GM12892 (cell line): ENCODE results near the gene VPS54.
"Not testable (repeated sequence)": the region's sequence is repeated elsewhere in the genome, so short reads cannot be mapped to it uniquely, and the experiment has no call there.

Experiments
- DNase-seq: peaks from one replicate; pipeline ENCODE4 v3.0.0; 2011; ENCODE audit not compliant: insufficient read length
- FAIRE-seq: peaks from 2 replicates; lab custom pipeline; 2011; peaks lifted over from hg19 to GRCh38; lab: Jason Lieb, UNC
- POLR2A ChIP-seq: IDR thresholded peaks from 2 replicates; pipeline ENCODE4 v1.6.1; 2011; ENCODE audit warnings: low read depth, low read length, control low read depth
- POLR2AphosphoS5 ChIP-seq: IDR thresholded peaks from 2 replicates; pipeline ENCODE4 v1.6.1; 2011; ENCODE audit warnings: low read depth, low read length, control low read depth
- TAF1 ChIP-seq: IDR thresholded peaks from 2 replicates; pipeline ENCODE4 v1.6.1; 2011; ENCODE audit warnings: low read depth, mild to moderate bottlenecking, control low read depth, low read length, borderline replicate concordance

The VPS54 gene

DNA sequence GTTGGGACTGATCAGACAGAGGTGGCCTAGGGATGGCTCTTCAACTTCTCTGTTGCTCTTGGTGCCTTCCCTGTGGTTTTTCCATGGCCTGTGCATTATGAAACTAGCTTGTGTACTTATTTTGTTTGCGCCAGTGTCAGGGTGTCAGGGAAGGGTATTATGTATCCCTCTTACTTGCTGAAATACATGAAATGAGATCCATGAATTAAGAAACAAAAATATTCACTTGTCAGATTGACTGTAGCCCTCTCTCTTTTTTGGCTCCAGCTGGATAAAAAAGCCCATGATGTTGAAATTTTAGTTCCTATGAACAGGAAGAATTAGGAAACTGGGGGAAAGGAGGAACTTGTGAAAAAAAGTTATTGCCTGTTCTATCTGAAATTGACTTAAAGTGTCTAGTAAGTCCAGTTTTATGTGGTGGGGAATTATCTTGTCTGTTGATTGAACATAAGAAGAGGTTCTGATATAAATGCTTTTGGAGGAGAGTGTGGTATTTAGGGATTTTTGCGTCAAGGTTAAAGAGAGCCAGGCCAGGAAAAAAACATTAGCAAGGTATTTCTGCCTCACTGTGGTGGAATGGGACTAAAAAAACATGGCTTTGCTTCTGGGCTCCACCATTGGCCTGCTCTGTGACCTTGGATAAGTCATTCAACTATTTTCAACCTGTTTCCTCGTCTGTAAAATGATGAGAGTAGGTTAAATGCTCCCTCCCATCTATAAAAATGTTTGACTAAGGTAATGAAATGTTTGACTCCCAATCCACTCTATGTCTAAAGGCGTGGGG, 165.5 kb downstream of the VPS54 start:
- no peak for FAIRE-seq
- DNase-seq: no peak
- no peak for TF ChIP-seq TAF1
- TF ChIP-seq POLR2AphosphoS5: no peak
- no peak for TF ChIP-seq POLR2A

DNA sequence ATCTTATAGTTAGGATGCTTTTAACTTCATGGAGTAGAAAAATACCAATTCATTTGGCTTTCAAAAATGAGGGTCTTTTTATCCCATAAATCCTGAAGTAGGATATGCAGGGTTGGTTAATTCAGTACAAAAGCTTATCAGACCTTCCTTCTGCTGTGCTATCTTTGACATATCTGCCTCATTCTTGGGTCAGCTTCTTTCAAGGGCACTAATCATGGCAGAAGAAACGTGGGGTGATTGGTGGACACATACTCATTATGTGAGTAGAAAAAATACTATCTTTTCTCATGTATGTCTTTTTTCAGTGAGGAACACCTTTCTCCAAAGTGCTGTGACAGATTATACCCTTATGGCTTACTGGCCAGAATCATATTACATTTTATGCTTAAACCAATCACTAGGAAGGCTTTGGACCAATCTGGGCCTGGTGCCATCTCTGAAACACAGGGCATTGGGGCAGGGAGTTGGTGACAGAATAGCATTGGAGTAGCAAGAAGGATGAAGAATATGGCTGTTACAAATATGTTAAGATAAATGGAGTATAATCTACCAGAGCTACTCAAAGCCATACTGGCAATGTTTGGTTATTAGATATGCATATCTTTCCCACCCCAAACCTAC, 167.4 kb downstream of the VPS54 start:
- DNase-seq (no peak), FAIRE-seq (no peak)
- TF ChIP-seq POLR2AphosphoS5 (no peak), POLR2A (no peak), TAF1 (no peak)

DNA sequence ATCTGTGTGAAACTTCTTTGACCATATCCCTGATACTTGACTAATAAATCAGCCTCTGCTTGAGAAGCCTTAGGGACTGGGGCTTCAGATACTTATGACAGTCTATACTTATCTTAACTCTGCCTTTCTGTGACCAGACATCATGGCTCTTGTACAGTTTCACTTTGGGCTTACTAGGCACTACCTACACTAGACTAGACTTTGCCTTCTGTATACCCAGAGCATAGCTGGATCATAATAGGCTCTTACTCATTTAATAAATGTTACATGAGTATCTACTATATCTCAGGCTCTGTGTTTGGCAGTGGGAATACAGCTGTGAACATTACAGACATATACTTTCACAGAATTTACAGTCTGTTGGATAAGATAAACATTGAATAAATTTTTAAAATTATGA, 168.6 kb downstream of the VPS54 start:
- no peak for FAIRE-seq
- no peak for DNase-seq

DNA sequence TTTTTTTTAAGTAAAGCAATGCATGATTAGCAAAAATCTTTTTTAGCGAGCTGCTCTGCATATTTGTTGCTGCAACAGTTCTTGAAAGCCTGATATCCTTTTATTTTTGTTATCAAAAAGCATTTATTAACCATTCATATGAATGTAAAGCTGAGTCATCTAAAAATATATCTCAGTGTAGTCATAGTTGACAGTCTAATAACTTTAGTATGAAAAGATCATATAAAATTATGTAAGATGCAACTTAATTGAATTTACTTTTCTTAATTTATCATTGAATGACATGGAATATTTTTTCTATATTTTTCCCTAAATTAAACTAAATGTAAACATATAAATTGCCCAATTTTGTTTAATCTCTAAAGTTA, 169.0 kb downstream of the VPS54 start:
- no peak for FAIRE-seq
- TF ChIP-seq TAF1: no peak
- TF ChIP-seq POLR2AphosphoS5: no peak
- TF ChIP-seq POLR2A: no peak
- no peak for DNase-seq

More for the DNA sequence above, 168.6 kb downstream of the VPS54 start:
- TF ChIP-seq POLR2A (no peak), TAF1 (no peak), POLR2AphosphoS5 (no peak)

DNA sequence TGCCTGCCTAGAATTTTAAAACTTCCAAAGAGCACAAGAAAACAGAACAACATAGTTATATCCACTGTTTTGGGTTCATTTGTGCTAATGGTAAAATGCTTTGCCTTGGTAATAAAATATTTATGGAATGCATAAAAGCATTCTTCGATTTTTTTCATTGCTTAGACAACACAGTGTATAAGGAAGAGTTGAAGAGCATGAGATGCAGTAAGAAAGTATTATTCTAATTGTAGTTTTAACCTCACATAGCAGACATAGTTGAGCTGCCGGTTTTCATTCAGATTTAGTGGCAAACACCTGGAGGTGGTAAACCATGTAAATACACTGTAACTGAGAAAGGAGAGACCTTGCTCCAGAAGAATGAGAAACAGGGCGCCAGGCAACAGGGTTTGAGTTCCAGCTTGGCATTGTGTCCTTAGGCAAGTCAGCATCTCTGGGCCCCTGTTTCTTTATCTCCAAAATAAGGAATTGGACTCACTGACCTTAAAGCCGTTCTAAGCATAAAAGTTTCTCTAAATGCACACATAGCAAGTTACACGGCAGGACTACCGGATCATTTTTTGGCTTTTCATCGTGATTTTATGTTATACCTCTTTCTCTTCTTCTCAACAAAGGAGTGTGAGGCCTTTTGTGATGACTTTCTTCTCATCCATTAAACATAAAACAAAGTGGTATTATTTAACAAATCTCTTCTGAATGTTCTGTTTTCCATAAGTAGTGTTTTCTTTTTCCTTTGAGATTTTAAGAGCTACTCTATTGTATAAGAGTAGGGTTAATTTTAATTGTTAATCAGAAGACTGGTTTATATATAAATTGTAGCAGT, 169.6 kb downstream of the VPS54 start:
- DNase-seq (no peak), FAIRE-seq (no peak)
- no peak for TF ChIP-seq TAF1
- no peak for TF ChIP-seq POLR2A
- TF ChIP-seq POLR2AphosphoS5: no peak

DNA sequence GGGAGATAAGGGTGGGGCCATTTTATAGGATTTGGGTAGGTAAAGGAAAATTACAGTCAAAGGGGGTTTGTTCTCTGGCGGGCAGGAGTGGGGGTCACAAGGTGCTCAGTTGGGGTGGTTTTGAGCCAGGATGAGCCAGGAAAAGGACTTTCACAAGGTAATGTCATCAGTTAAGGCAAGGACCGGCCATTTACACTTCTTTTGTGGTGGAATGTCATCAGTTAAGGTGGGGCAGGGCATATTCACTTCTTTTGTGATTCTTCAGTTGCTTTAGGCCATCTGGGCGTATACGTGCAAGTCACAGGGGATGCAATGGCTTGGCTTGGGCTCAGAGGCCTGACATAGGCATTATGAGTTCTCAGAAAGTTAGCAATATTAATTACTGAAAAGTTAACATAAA, 171.7 kb downstream of the VPS54 start:
- not testable (repeated sequence) for FAIRE-seq, DNase-seq

DNA sequence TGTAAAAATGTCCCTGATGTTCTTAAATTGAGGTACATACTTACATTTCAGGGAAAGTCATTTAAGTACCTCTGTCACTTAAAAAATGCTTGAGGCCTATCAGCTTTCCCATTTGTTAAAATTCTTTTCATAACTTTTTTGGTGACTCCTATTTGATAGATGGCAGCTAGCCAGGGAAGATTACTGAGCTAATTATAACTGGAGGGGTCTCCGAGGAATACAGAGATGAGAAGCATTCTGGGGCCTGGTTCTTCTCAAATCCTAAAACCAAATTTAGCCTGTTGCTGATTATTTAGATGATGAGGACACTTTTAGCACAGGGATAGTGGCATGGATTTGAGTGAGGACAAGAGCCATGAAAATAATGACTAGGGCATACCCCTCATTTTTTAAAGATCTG, 172.7 kb downstream of the VPS54 start:
- TF ChIP-seq POLR2A: no peak
- no peak for TF ChIP-seq POLR2AphosphoS5
- no peak for TF ChIP-seq TAF1
- FAIRE-seq: no peak
- no peak for DNase-seq

DNA sequence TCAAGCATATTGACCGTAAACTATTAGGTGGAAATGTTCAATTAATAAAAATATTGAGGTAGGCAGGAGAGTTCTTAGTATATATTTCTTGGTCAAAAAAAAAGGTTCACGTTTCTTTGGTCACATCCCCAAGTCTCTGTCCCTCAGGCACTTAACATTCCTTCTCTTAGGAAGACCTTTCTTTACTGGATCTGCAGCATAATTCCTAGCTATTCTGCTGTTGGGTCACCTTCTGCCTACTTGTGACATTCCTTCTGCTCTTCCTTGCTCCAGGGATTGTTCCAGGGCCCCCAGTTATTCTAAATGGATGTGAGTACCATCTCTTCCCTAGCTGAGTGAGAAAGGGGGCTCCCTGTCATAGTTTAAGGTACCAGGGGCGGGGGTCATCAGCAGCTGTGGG, 173.4 kb downstream of the VPS54 start:
- TF ChIP-seq POLR2A (no peak), TAF1 (no peak), POLR2AphosphoS5 (no peak)
- FAIRE-seq: no peak
- no peak for DNase-seq

DNA sequence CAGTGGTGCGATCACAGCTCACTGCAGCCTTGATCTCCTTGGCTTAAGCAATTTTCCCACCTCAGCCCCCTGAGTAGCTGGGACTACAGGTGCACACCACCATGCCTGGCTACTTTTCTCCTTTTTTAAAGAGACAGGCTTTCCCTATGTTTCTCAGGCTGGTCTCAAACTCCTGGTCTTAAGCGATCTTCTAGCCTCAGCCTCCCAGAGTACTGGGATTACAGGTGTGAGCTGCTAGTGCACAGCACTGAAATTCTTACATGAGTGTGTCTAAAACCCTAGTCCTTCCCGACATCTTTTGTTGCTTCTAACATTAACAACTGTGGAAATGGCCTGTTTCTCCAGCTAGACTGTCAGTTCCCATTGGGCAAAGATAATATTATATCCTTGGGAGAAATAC, 174.6 kb downstream of the VPS54 start:
- FAIRE-seq (no peak), DNase-seq (no peak)
- no peak for TF ChIP-seq POLR2A
- no peak for TF ChIP-seq POLR2AphosphoS5
- TF ChIP-seq TAF1: no peak

DNA sequence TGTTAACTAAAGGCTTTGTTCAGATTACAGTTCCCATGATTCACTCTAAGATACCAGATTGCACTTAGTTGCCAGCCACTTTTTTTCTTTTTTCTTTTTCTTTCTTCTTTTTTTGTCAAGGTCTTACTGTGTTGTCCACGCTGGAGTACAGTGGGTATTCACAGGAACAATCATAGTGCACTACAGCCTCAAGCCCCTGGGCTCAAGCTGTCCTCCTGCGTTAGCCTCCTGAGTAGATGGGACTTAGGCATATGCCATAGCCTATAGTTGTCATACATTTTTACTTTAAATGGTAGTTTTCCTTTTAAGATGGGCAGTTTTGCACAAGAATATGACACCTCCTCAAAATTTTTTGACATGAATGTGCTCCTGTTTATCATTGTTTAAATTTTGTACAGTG, 175.4 kb downstream of the VPS54 start:
- DNase-seq (no peak), FAIRE-seq (no peak)

DNA sequence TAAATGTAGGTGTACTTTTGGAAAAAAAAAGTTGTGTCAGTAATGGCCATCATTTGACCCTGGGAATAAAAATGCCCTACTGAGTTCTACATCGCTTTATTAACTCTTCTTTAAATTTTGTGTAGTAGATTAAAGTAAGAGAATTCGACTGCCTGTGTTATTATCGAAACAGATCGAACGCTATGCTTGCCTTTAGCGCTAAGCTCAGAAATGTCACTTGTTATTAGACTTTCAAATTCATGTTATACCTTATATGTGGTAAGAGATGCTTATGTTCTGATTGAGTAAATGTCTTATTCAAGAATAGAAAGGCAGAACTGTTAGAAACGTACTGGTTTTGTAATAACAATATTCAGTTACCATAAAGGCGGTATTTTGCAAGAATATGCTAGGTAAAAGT, 176.1 kb downstream of the VPS54 start:
- no peak for TF ChIP-seq POLR2A
- no peak for TF ChIP-seq TAF1
- TF ChIP-seq POLR2AphosphoS5: no peak
- DNase-seq: no peak
- FAIRE-seq: no peak

More for the DNA sequence above, 175.4 kb downstream of the VPS54 start:
- TF ChIP-seq POLR2A: no peak
- no peak for TF ChIP-seq TAF1
- TF ChIP-seq POLR2AphosphoS5: no peak
